HepG2 (cell line): ENCODE data around the gene ZNF714. TPM values are rescaled to one million over a fixed set of nuclear protein-coding genes. Genes with fewer than 3 reads are reported as not detected.

Experiments
- CBX1 ChIP-seq: IDR thresholded peaks from one replicate; pipeline ENCODE4 v1.6.1; 2016; ENCODE audit warnings: antibody characterized with exemption, low read depth
- EZH2 ChIP-seq: conservative IDR thresholded peaks from 2 replicates; pipeline ENCODE4 v1.6.1; 2012; ENCODE audit warnings: mild to moderate bottlenecking, low read depth, low read length, moderate library complexity
- FOXA3 ChIP-seq: IDR thresholded peaks from 2 replicates; pipeline ENCODE4 v1.6.1; 2016; ENCODE audit warnings: missing genetic modification reagents, missing compliant biosample characterization
- KAT7 ChIP-seq: IDR thresholded peaks from 2 replicates; pipeline ENCODE4 v1.6.1; 2018; ENCODE audit warnings: borderline replicate concordance, missing compliant biosample characterization
- MLX ChIP-seq: IDR thresholded peaks from 2 replicates; pipeline ENCODE4 v1.6.1; 2016
- POLR2AphosphoS5 ChIP-seq: IDR thresholded peaks from 2 replicates; pipeline ENCODE4 v1.6.1; 2012; ENCODE audit warnings: low read depth, low read length
- RCOR2 ChIP-seq: IDR thresholded peaks from 2 replicates; pipeline ENCODE4 v1.6.1; 2016; ENCODE audit warnings: missing biosample characterization, missing genetic modification reagents
- RXRA ChIP-seq: sonication (generic); formaldehyde crosslinking; IDR thresholded peaks from 2 replicates; pipeline ENCODE4 v1.5.1; 2020; ENCODE audit warnings: missing genetic modification reagents
- SRY ChIP-seq: sonication (generic); formaldehyde crosslinking; IDR thresholded peaks from 2 replicates; pipeline ENCODE4 v1.8.0; 2022; ENCODE audit warnings: mild to moderate bottlenecking, missing genetic modification reagents
- TFE3 ChIP-seq: IDR thresholded peaks from 2 replicates; pipeline ENCODE4 v1.6.1; 2016
- ZGPAT ChIP-seq: IDR thresholded peaks from 2 replicates; pipeline ENCODE4 v1.6.1; 2016; ENCODE audit warnings: mild to moderate bottlenecking
- ZNF101 ChIP-seq: sonication (generic); formaldehyde crosslinking; IDR thresholded peaks from 2 replicates; pipeline ENCODE4 v1.4.0; 2020; ENCODE audit warnings: mild to moderate bottlenecking, low read depth, missing genetic modification reagents, borderline replicate concordance
- ZNF207 ChIP-seq: fragments of 450-650 bp; IDR thresholded peaks from 2 replicates; pipeline ENCODE4 v1.6.1; 2016; ENCODE audit warnings: antibody characterized with exemption, borderline replicate concordance
- ZNF441 ChIP-seq: sonication (generic); formaldehyde crosslinking; IDR thresholded peaks from 2 replicates; pipeline ENCODE4 v1.7.0; 2021; ENCODE audit warnings: missing genetic modification reagents, borderline replicate concordance
- ZNF576 ChIP-seq: sonication (generic); formaldehyde crosslinking; IDR thresholded peaks from 2 replicates; pipeline ENCODE4 v1.4.0; 2020; ENCODE audit warnings: mild to moderate bottlenecking, missing genetic modification reagents
- ZNF720 ChIP-seq: sonication (generic); formaldehyde crosslinking; IDR thresholded peaks from 2 replicates; pipeline ENCODE4 v1.4.0; 2020; ENCODE audit warnings: missing genetic modification reagents
- ZNF839 ChIP-seq: sonication (generic); formaldehyde crosslinking; IDR thresholded peaks from 2 replicates; pipeline ENCODE4 v1.4.0; 2020; ENCODE audit warnings: missing genetic modification reagents, mild to moderate bottlenecking, borderline replicate concordance
- ZNF883 ChIP-seq: sonication (generic); formaldehyde crosslinking; IDR thresholded peaks from 2 replicates; pipeline ENCODE4 v1.5.1; 2020; ENCODE audit warnings: mild to moderate bottlenecking, missing genetic modification reagents; ENCODE audit errors: not compliant biosample characterization
- polyA plus RNA-seq, 8 experiments: library from polyadenylated mRNA; depleted of rRNA in 3 of 8; stranded (reverse) in 7 of 8; unstranded in 1 of 8; fragments of >200 nt; fragmentation: Illumina TruSeq in 4 of 8; extraction: Trizol in 4 of 8; gene quantifications; 2 replicates each; pipeline versions ENCODE4 v1.2.1 to v1.2.3, GENCODE V29; 2011 to 2016; ENCODE audit warnings: low read depth in 4 of 8, missing spikeins in 1 of 8, mixed read lengths in 1 of 8; ENCODE audit not compliant: insufficient read depth in 1 of 8
- total RNA-seq, 5 experiments: library from RNA; depleted of rRNA; stranded (reverse); fragments of >200 nt; fragmentation: Illumina TruSeq; extraction: Trizol; gene quantifications; 2 replicates each; pipeline ENCODE4 v1.2.3, GENCODE V29; 2016; ENCODE audit warnings: low read depth in 1 of 5
- TF ChIP-seq, protein P1 (sequence below): IDR thresholded peaks from 2 replicates; pipeline ENCODE4 v1.6.1; 2016; ENCODE audit warnings: missing biosample characterization, missing genetic modification reagents, low read depth
- TF ChIP-seq, protein P2 (sequence below): sonication (generic); formaldehyde crosslinking; IDR thresholded peaks from 2 replicates; pipeline ENCODE4 v1.4.0; 2020; ENCODE audit warnings: mild to moderate bottlenecking, missing genetic modification reagents, borderline replicate concordance
- TF ChIP-seq, protein P3 (sequence below): sonication (generic); formaldehyde crosslinking; IDR thresholded peaks from 2 replicates; pipeline ENCODE4 v1.8.0; 2022; ENCODE audit warnings: missing genetic modification reagents, low read depth, mild to moderate bottlenecking, borderline replicate concordance

Gene ZNF714
- total and polyA plus RNA-seq, 2 of the 13 experiments (the other 11 are each of a cell fraction or from before 2014, with no cell fraction given), result 6.7 to 27.8 TPM

DNA sequence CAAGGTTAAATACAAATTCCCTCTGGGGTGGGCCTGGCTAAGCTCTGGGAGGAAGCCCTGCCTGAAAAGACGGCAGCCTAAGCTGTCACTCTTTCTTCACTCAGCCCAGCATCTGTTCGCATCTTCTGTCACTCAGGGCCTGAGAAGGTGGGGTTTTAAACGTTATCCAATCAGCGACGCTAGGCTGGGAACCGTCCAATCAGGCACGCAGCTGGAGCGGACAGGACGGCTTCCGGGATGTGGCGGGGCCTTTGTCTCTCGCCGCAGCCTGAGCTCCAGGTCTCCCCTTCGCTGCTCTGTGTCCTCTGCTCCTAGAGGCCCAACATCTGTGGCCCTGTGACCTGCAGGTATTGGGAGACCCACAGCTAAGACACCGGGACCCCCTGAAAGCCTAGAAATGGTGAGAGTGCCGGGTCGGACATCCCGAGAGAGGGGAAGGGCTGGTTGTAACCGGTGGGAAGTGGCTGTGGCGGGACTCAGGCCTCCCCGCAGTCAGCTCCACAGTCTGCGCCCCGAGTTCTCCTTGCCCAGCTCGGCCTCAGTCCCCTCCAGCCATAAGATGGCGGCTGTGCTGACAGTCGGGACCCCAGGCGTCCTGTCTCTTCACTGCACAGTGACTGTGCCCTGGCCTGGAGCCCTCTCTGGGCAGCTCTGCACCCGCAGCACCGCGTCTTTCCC, 59.9 kb downstream of the ZNF714 start, which contains the start of gene ZNF431 (continued):
- TF ChIP-seq RCOR2 (CRISPR knock-in tag), result no peak
- TF ChIP-seq KAT7 (CRISPR knock-in tag), result peak; percentile 80
- TF ChIP-seq EZH2, result no peak
- peak; percentile 89 for TF ChIP-seq POLR2AphosphoS5
- TF ChIP-seq ZNF101 (CRISPR knock-in tag), result no peak
- TF ChIP-seq ZNF441 (CRISPR knock-in tag), result no peak
- no peak for TF ChIP-seq FOXA3 (CRISPR knock-in tag)
- no peak for TF ChIP-seq ZNF720
- TF ChIP-seq, protein P1, sequence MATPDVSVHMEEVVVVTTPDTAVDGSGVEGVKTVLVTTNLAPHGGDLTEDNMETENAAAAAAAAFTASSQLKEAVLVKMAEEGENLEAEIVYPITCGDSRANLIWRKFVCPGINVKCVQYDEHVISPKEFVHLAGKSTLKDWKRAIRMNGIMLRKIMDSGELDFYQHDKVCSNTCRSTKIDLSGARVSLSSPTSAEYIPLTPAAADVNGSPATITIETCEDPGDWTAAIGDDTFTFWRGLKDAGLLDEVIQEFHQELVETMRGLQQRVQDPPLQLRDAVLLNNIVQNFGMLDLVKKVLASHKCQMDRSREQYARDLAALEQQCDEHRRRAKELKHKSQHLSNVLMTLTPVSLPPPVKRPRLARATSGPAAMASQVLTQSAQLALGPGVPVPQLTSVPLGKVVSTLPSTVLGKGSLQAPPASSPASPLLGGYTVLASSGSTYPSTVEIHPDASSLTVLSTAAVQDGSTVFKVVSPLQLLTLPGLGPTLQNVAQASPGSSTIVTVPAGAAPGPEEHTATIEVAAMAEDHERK, result no peak
- TF ChIP-seq, protein P2, sequence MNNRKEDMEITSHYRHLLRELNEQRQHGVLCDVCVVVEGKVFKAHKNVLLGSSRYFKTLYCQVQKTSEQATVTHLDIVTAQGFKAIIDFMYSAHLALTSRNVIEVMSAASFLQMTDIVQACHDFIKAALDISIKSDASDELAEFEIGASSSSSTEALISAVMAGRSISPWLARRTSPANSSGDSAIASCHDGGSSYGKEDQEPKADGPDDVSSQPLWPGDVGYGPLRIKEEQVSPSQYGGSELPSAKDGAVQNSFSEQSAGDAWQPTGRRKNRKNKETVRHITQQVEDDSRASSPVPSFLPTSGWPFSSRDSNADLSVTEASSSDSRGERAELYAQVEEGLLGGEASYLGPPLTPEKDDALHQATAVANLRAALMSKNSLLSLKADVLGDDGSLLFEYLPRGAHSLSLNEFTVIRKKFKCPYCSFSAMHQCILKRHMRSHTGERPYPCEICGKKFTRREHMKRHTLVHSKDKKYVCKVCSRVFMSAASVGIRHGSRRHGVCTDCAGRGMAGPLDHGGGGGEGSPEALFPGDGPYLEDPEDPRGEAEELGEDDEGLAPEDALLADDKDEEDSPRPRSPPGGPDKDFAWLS (CRISPR knock-in tag), result no peak
- 0 out of 2 replicates have a peak, but pooled peaks have one; percentile 47 for TF ChIP-seq ZNF839
- no peak for TF ChIP-seq ZNF207
- no peak for TF ChIP-seq TFE3 (CRISPR knock-in tag)
- peak; percentile 83; the same call in 1 of the 2 replicates for TF ChIP-seq SRY
- TF ChIP-seq, protein P3, sequence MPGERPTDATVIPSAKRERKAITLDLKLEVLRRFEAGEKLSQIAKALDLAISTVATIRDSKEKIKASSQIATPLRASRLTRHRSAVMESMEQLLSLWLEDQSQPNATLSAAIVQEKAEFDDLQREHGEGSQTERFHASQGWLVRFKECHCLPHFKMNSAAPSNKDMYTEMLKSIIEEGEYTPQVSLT (CRISPR knock-in tag), result no peak
- TF ChIP-seq CBX1, result peak; percentile 61
- peak; percentile 36 for TF ChIP-seq ZNF883
- no peak for TF ChIP-seq ZNF576 (CRISPR knock-in tag)
- TF ChIP-seq RXRA (CRISPR knock-in tag), result no peak
- TF ChIP-seq ZGPAT (CRISPR knock-in tag), result no peak; the same call in 1 of the 2 replicates
- no peak for TF ChIP-seq MLX (CRISPR knock-in tag)
